Small intestine (tissue), 7 donors: ENCODE data around the gene FAM117A. TPM values are rescaled to one million over a fixed set of nuclear protein-coding genes. Genes with fewer than 3 reads are reported as not detected.
"Not testable (repeated sequence)": the region's sequence is repeated elsewhere in the genome, so short reads cannot be mapped to it uniquely, and the experiment has no call there.

Source experiments
- DNase-seq, 2 donors: peaks; one replicate each; pipeline versions ENCODE4 v3.0.0 to v3.0.0-alpha.2; 2013
- FAIRE-seq: peaks from 2 replicates; lab custom pipeline; 2012; peaks lifted over from hg19 to GRCh38; lab: Jason Lieb, UNC
- H3K27ac ChIP-seq, 3 donors: one replicate each; pipeline ENCODE4 v1.5.1; 2013; ENCODE audit warnings: low read length in 2 of 3, mild to moderate bottlenecking in 2 of 3, control low read depth in 1 of 3, inconsistent platforms in 1 of 3, low read depth in 1 of 3, moderate library complexity in 1 of 3
- H3K27me3 ChIP-seq, 3 donors: one replicate each; pipeline ENCODE4 v1.6.1; 2013; ENCODE audit warnings: low read length in 3 of 3, inconsistent platforms in 1 of 3; ENCODE audit not compliant: control insufficient read depth in 3 of 3, insufficient read depth in 3 of 3
- H3K36me3 ChIP-seq, 3 donors: one replicate each; pipeline ENCODE4 v1.6.1; 2013; ENCODE audit warnings: low read length in 3 of 3, inconsistent platforms in 1 of 3, low read depth in 1 of 3, mild to moderate bottlenecking in 1 of 3, moderate library complexity in 1 of 3; ENCODE audit not compliant: control insufficient read depth in 3 of 3, insufficient read depth in 2 of 3
- H3K4me1 ChIP-seq, 3 donors: one replicate each; pipeline ENCODE4 v1.6.1; 2013; ENCODE audit warnings: low read length in 2 of 3, inconsistent platforms in 1 of 3, low read depth in 1 of 3, mild to moderate bottlenecking in 1 of 3, moderate library complexity in 1 of 3; ENCODE audit not compliant: control insufficient read depth in 3 of 3, insufficient read depth in 2 of 3
- H3K4me3 ChIP-seq, 3 donors: one replicate each; pipeline ENCODE4 v1.5.1; 2013; ENCODE audit warnings: low read length in 3 of 3, control low read depth in 1 of 3, inconsistent platforms in 1 of 3, low read depth in 1 of 3, mild to moderate bottlenecking in 1 of 3, moderate library complexity in 1 of 3
- H3K9me3 ChIP-seq, 2 donors: one replicate each; pipeline ENCODE4 v1.6.1; 2013; ENCODE audit warnings: low read depth in 1 of 2, low read length in 1 of 2; ENCODE audit not compliant: control insufficient read depth in 2 of 2, insufficient read depth in 1 of 2
- WGBS, 3 donors: extraction: QIAGEN DNeasy Blood & Tissue Kit; methylation state at CpG; one replicate each; pipeline ENCODE4 v1.1.7; 2013; 5-methylcytosine and 5-hydroxymethylcytosine counted together
- polyA plus RNA-seq, 4 donors: library from polyadenylated mRNA; stranded (reverse) in 3 of 4; unstranded in 1 of 4; fragments of 200-250 nt in 3 of 4; fragments of 120-200 nt in 1 of 4; gene quantifications; one replicate each; pipeline versions ENCODE4 v1.2.1 to v1.2.3, GENCODE V29; 2013
- donor health status: healthy with polysubstance abuse.
- donor health status: control.
- donor health status: control.
- donor health status: Bipolar disorder and iron deficiency.
- donor health status: healthy.

The FAM117A gene
- polyA plus RNA-seq, 4 donors = 2.9 to 9.4 (median 7.2) TPM

DNA sequence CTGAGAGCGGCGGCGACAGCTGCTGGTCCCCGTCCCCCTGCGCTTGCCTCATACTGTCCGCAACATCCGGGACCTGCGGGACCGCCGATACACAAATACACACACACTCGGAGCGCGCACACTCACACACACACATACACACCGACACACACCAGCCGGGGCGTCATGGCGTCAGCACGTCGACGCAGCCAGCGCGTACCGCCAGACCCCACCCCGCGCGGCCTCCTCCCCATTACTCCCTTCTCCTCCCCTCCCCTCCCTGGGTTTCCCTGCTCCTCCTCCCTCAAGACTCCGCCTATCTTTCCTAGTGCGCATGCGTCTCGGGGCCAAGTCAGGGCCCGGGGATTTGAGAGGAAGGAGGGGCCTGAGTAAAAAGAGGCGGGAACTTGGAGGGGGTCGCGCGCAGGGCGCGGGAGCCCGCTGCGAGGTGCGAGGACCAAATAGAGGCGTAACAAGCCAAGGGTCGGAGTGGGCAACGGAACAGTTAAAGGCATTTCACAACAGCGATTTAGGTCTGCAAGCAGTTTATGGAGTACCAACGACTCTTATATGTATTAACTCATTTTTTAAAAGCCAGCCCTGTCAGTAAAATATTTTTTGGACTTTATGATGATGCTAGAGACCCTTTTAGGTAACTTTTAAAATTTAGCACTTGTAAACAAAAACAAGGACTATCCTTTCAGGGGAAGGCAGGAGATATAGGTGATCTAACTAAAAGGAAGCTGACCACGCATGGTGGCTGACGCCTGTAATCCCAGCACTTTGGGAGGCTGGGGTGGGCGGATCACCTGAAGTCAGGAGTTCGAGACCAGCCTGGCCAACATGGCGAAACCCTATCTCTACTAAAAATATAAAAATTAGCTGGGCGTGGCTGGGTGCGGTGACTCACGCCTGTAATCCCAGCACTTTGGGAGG lies 85.7 kb downstream of the FAM117A start, which contains the start of gene SPOP:
SPOP (minus strand) TSS at position 165 of the 915 bp plus-strand sequence. CDS start 55,287 bp downstream, outside the sequence.
- peak; percentile 99 for DNase-seq
- peak within 1 kb of the TSS; percentile 88 to 98 (median 93) for H3K27ac ChIP-seq
- WGBS, 3 donors = 14 to 16% (median 14%) methylated on average over 43 to 53 of the region's 53 CpGs
- FAIRE-seq = no peak
- H3K36me3 ChIP-seq = peaks cover 0 to 4% (median 0%) of the 10 kb centered on the region in 3 donors
- H3K9me3 ChIP-seq = no peaks in the 10 kb centered on the region
- H3K4me3 ChIP-seq = peak within 1 kb of the TSS; percentile 72 to 80 (median 78)
- H3K27me3 ChIP-seq = peaks cover 0 to 2% (median 0%) of the 10 kb centered on the region in 3 donors
- H3K4me1 ChIP-seq = peaks cover 0 to 8% (median 2%) of the 10 kb centered on the region in 3 donors

DNA sequence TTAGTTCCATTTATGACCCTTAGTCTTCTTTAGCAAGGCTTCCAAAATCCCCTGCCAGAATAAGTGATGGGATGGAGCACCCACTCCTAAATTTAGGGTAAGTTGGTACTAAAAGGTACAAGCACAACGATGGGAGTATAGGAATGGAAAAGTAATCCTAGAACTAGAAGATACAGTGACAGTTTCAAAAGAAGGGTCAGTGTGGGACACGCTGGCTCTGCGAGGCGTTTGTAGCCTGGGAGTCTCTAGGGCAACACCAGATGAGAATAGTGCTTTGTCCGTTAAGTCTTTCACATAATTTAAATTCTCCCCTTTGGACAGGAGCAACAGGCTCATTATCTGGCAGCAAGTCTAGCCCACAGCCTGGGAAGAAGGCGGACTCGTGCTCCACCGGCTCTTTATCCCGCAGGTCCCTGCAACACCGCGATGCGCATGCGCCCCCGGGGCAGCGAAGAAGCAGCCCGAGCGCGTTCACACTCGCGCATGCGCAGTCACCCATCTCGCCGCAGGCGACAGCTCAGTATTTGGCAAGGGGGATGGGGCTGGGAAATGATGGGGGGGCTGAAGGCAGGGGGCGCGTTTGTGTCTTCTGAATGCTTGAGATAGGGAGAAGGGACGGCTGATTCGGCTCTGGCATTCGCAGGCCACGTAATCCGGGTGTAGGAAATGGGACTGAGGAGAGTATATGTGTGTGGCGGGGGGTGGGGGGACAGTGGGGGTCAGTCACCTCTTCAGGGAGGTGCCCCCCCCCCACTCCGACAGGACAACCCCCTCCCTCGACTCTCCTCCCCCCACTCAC lies 86.6 kb downstream of the FAM117A start:
- Histone ChIP-seq H3K4me1 (peaks cover 0 to 8% (median 2%) of the 10 kb centered on the region in 3 donors), H3K4me3 (peak overlapping the region; percentile 72 to 80 (median 78)), H3K9me3 (no peaks in the 10 kb centered on the region), H3K27me3 (peaks cover 0 to 2% (median 0%) of the 10 kb centered on the region in 3 donors), H3K27ac (peak overlapping the region; percentile 88 to 98 (median 93)), H3K36me3 (peaks cover 0 to 7% (median 0%) of the 10 kb centered on the region in 3 donors)
- peak; percentile 95 to 98 for DNase-seq
- WGBS, 3 donors = 0 to 1% (median 0%) methylated on average over 31 to 34 of the region's 34 CpGs
- no peak for FAIRE-seq

GRCh38 chr17:49676276-49676868 lies 87.6 kb downstream of the FAM117A start:
- peaks cover 0 to 8% (median 2%) of the 10 kb centered on the region in 3 donors for H3K4me1 ChIP-seq
- 26 to 37% (median 28%) methylated on average over 5 of the region's 5 CpGs for WGBS, 3 donors
- no peaks in the 10 kb centered on the region for H3K27me3 ChIP-seq
- FAIRE-seq (no peak), DNase-seq (peak; percentile 14 to 37)
- no peaks in the 10 kb centered on the region for H3K9me3 ChIP-seq
- H3K4me3 ChIP-seq = peak overlapping the region in 1 of 3 donors; percentile 72
- H3K36me3 ChIP-seq = peaks cover 0 to 7% (median 0%) of the 10 kb centered on the region in 3 donors
- peak overlapping the region in 1 of 3 donors; percentile 80 for H3K27ac ChIP-seq

DNA sequence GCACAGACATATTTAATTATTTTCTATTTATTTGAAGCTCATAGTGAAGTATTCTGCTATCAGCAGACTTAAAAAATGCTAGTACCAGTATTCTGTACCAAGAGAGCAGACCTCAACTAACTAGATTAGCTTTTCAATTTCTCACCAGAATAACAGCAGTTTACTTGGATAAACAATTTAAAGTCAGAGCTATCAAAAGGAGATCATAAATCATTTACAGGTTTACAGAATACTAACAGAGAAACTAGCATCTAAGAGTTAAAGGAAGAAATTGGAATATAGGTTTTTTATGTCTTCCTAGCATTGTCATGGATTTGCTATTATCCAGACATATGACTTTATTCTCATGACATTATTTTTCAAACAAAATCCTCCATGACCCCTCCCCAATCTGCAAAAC lies 89.4 kb downstream of the FAM117A start:
- Histone ChIP-seq H3K36me3 (peaks cover 0 to 7% (median 0%) of the 10 kb centered on the region in 3 donors), H3K27me3 (no peaks in the 10 kb centered on the region), H3K4me3 (no peak overlapping the region), H3K9me3 (no peaks in the 10 kb centered on the region), H3K27ac (no peak overlapping the region), H3K4me1 (peaks cover 2 to 8% (median 2%) of the 10 kb centered on the region in 3 donors)
- DNase-seq (no peak), FAIRE-seq (no peak)

DNA sequence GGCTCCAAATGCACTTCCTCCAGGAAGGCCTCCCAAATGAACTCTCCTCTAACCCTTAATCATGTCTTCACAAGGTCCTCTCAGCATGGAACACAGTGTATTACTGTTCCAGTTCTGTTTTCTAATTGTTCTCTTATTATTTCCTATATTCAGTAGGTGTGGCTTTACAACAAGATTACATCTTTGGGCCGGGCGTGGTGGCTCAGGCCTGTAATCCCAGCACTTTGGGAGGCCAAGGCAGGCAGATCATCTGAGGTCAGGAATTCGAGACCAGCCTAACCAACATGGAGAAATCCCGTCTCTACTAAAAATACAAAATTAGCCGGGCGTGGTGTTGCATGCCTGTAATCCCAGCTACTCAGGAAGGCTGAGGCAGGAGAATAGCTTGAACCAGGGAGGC lies 90.3 kb downstream of the FAM117A start:
- H3K27me3 ChIP-seq, H3K36me3 ChIP-seq, H3K27ac ChIP-seq, H3K4me3 ChIP-seq, H3K4me1 ChIP-seq, FAIRE-seq, DNase-seq, H3K9me3 ChIP-seq: not testable (repeated sequence)
- 83 to 88% (median 87%) methylated on average over 6 of the region's 6 CpGs for whole genome bisulfite sequencing, 3 donors

GRCh38 chr17:49670641-49671040 lies 93.3 kb downstream of the FAM117A start:
- Histone ChIP-seq H3K9me3 (no peaks in the 10 kb centered on the region), H3K27me3 (no peaks in the 10 kb centered on the region), H3K27ac (no peak overlapping the region), H3K4me1 (peaks cover 0 to 2% (median 0%) of the 10 kb centered on the region in 3 donors), H3K36me3 (peaks cover 0 to 11% (median 0%) of the 10 kb centered on the region in 3 donors), H3K4me3 (no peak overlapping the region)
- DNase-seq (no peak), FAIRE-seq (no peak)
- WGBS, 3 donors = 88 to 90% (median 90%) methylated on average over 4 of the region's 4 CpGs

- DNase-seq = no peak
- WGBS, 3 donors = 72 to 94% (median 90%) methylated on average over 1 of the region's 1 CpG
- peaks cover 0 to 11% (median 0%) of the 10 kb centered on the region in 3 donors for H3K36me3 ChIP-seq
- no peak for FAIRE-seq
- H3K4me3 ChIP-seq = no peak overlapping the region
- no peaks in the 10 kb centered on the region for H3K27me3 ChIP-seq
- peaks cover 0 to 2% (median 0%) of the 10 kb centered on the region in 3 donors for H3K4me1 ChIP-seq
- no peak overlapping the region for H3K27ac ChIP-seq
- H3K9me3 ChIP-seq = no peaks in the 10 kb centered on the region
Measured at GRCh38 chr17:49670002-49670401, 93.9 kb downstream of the FAM117A start.
